Adrenal gland (tissue), 12 donors: ENCODE measurements around the gene ZBTB7C. TPM values are rescaled to one million over a fixed set of nuclear protein-coding genes. Genes with fewer than 3 reads are reported as not detected.
A peak's percentile ranks its signal among the peaks of the same experiment; 100 is the strongest.

ENCODE experiments used
- DNase-seq, 7 donors: peaks; one replicate each; pipeline ENCODE4 v3.0.0-alpha.2; 2019 to 2020
- H3K27ac ChIP-seq, 5 donors: fragments of 200-600 bp; sonication (generic) in 4 of 5; 1 replicate in 3 of 5; 2 replicates in 2 of 5; pipeline versions ENCODE4 v1.5.1 to v1.8.0; 2016 to 2020; ENCODE audit warnings: mild to moderate bottlenecking in 1 of 5
- H3K27me3 ChIP-seq: fragments of 200-600 bp; 2 replicates; pipeline ENCODE4 v1.8.0; 2021
- H3K36me3 ChIP-seq, 2 donors: fragments of 200-600 bp; replicated peaks in 1 of 2; 1 replicate in 1 of 2; 2 replicates in 1 of 2; pipeline versions ENCODE4 v1.5.1 to v1.8.0; 2018 to 2022
- H3K4me1 ChIP-seq, 2 donors: fragments of 200-600 bp; replicated peaks in 1 of 2; 1 replicate in 1 of 2; 2 replicates in 1 of 2; pipeline versions ENCODE4 v1.5.1 to v1.8.0; 2018 to 2021
- H3K4me3 ChIP-seq, 4 donors: fragments of 200-600 bp; sonication (generic) in 3 of 4; one replicate each; pipeline ENCODE4 v1.5.1; 2016 to 2018
- H3K9me3 ChIP-seq, 3 donors: fragments of 200-600 bp; sonication (generic) in 1 of 3; replicated peaks in 1 of 3; 1 replicate in 2 of 3; 2 replicates in 1 of 3; pipeline versions ENCODE4 v1.5.1 to v1.8.0; 2016 to 2021
- POLR2A ChIP-seq, 2 donors: fragments of 450-650 bp; IDR thresholded peaks; one replicate each; pipeline ENCODE4 v1.6.1; 2017; ENCODE audit warnings: antibody characterized with exemption in 2 of 2, mild to moderate bottlenecking in 2 of 2, moderate library complexity in 1 of 2
- WGBS, 4 donors: extraction: QIAGEN DNeasy Blood & Tissue Kit in 2 of 4; methylation state at CpG; one replicate each; pipeline versions ENCODE4 v1.1.5 to v1.1.7; 2013 to 2017; 5-methylcytosine and 5-hydroxymethylcytosine counted together
- intact Hi-C, 2 donors: fragments of 100-400 bp; cut with DNase I; formaldehyde crosslinking; loops; one replicate each; pipeline versions ENCODE4 v1.14.1 to v1.15.0; 2022 to 2023
- polyA plus RNA-seq, 3 donors: library from polyadenylated mRNA; stranded (reverse); fragments of 200-250 nt in 2 of 3; fragments of 350-450 nt in 1 of 3; fragmentation: Illumina TruSeq in 1 of 3; extraction: RNeasy Lipid Tissue Mini Kit (QIAGEN cat#74804) in 1 of 3; gene quantifications; one replicate each; pipeline ENCODE4 v1.2.3, GENCODE V29; 2013 to 2014
- total RNA-seq, 9 donors: library from RNA; depleted of rRNA in 4 of 9; stranded (reverse); fragments of >200 nt in 4 of 9; fragments of 120-200 nt in 1 of 9; fragmentation: NEBNext Ultra II Directional in 1 of 9; extraction: Animal tissue kit (Norgen Biotek cat#: 25700) in 1 of 9; gene quantifications; one replicate each; pipeline versions ENCODE4 v1.1.0 to v1.2.4, GENCODE V29; 2013 to 2023
- TF ChIP-seq, protein P1 (sequence below), 6 experiments: fragments of 450-650 bp in 4 of 6; fragments of 200-600 bp in 2 of 6; sonication (generic) in 1 of 6; IDR thresholded peaks; 1 replicate in 5 of 6; 2 replicates in 1 of 6; pipeline versions ENCODE4 v1.5.1 to v1.8.0; 2016 to 2021; ENCODE audit warnings: antibody characterized with exemption in 6 of 6, mild to moderate bottlenecking in 2 of 6, moderate library complexity in 1 of 6
- donor health status: healthy with polysubstance abuse.
- donor health status: Bipolar disorder and iron deficiency.
- donor health status: DM: yes; HTN: yes; CAD: no.
- donor health status: DM: no; HTN: no; CAD: no.
- donor health status: DM: no; HTN: no; CAD: no.
- donor health status: DM: yes; HTN: yes; CAD: no.

The ZBTB7C gene
- total and polyA plus RNA-seq, 12 donors = 5.2 to 42.8 (median 26.8) TPM

DNA sequence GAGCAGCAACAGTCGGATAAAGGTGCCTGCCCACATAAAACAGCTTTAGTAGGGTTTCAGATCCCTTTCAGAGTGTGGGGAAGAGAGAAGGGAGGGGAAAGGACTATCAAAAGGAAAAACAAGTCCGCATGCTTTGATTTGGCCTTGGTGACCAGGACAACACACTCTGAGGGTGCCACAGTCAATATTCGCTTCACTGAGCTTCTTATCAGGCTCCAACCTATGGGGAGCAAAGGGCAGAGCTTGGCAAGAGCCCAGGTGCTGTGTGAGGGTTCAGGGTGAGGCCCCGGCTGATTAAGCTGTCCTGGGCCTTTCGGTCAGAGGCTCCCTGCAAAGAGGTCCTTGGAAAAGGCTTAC, 241.3 kb downstream of the ZBTB7C start:
- TF ChIP-seq, protein P1, sequence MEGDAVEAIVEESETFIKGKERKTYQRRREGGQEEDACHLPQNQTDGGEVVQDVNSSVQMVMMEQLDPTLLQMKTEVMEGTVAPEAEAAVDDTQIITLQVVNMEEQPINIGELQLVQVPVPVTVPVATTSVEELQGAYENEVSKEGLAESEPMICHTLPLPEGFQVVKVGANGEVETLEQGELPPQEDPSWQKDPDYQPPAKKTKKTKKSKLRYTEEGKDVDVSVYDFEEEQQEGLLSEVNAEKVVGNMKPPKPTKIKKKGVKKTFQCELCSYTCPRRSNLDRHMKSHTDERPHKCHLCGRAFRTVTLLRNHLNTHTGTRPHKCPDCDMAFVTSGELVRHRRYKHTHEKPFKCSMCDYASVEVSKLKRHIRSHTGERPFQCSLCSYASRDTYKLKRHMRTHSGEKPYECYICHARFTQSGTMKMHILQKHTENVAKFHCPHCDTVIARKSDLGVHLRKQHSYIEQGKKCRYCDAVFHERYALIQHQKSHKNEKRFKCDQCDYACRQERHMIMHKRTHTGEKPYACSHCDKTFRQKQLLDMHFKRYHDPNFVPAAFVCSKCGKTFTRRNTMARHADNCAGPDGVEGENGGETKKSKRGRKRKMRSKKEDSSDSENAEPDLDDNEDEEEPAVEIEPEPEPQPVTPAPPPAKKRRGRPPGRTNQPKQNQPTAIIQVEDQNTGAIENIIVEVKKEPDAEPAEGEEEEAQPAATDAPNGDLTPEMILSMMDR (IDR thresholded peaks at IDR 0.05) = no peak
- peak in 1 of 2 donors; percentile 14 for TF ChIP-seq POLR2A (IDR thresholded peaks at IDR 0.05)
- WGBS, 4 donors = 19 to 36% (median 34%) methylated on average over 5 of the region's 5 CpGs
- H3K27me3 ChIP-seq = no peaks in the 10 kb centered on the region
- peak; percentile 84 to 96 (median 95) for DNase-seq
- intact Hi-C loops = no loop called here
- H3K9me3 ChIP-seq = no peaks in the 10 kb centered on the region
- H3K27ac ChIP-seq = peak overlapping the region; percentile 2 to 80 (median 70)
- no peak overlapping the region for H3K4me3 ChIP-seq
- no peaks in the 10 kb centered on the region for H3K36me3 ChIP-seq
- peaks cover 49 to 75% of the 10 kb centered on the region in 2 donors for H3K4me1 ChIP-seq

DNA sequence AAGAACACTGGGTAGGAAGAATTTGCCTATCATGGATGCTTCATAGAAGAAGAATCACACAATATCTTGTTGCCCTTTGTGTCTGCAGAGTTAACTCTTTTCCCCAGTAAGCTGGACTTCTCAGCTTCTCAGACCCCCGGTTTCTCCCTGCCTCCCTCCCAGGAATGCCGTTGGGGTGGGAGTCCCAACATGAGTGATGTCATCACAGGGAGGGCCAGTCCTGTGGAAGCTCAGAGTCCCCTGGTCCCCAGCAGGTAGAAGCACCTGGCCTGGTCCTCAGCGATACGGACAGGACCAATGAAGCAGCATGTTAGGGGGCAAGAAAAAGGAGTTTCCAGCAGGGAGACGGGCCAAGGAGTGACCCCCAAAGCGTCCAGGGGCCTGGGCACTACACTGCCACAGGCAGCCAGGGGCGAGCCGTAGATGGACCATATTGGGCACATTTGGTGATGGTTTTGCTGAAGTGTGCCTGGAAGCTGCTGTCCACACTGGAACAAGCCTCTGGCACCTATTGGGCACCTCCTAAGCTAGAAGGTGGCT, 242.8 kb downstream of the ZBTB7C start:
- no peaks in the 10 kb centered on the region for H3K27me3 ChIP-seq
- H3K9me3 ChIP-seq = no peaks in the 10 kb centered on the region
- H3K4me1 ChIP-seq = peaks cover 39 to 80% of the 10 kb centered on the region in 2 donors
- no peak overlapping the region for H3K4me3 ChIP-seq
- peak overlapping the region in 4 of 5 donors; percentile 2 to 80 (median 72) for H3K27ac ChIP-seq
- TF ChIP-seq POLR2A (IDR thresholded peaks at IDR 0.05) = no peak
- TF ChIP-seq, protein P1 (IDR thresholded peaks at IDR 0.05) = no peak
- intact Hi-C loops = no loop called here
- H3K36me3 ChIP-seq = no peaks in the 10 kb centered on the region
- 80 to 89% (median 89%) methylated on average over 5 to 8 of the region's 8 CpGs for WGBS, 4 donors
- DNase-seq = peak in 2 of 7 donors; percentile 18 to 45

DNA sequence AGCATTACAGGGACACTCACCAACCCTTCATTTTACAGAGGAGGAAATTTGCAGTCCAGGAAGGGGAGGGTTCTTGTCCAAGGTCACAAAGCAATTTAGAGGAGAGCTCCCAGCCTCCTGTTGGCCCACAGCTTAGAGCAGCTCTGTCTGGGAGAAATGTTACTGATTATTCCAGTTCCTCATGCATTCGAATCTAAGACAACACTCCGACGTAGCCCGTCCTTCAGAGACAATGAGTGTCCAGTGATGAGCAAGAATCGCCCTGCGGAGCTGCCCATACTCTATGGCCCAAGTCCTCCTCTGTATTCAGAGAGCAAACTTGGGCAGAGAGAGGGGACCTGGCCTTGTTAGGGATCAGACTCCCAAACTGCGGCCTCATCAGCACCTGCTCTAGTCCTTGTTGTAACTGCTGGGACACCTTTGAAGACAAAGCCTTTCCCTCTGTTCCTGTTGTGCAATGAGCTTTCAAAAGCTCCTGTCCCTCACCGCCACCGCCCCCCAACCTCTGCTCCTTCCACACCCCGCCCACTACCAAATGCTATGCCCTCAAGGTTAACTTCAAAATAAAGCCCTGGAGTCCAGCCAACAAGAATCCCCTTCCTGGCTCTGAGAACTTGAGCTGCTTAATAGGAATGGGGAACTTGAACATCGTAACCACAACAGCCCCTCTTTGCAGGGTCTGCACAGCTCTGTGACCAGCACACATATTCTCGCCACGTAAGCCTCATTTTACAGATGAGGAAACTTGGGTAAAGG, 243.9 kb downstream of the ZBTB7C start:
- intact Hi-C loops = no loop called here
- Histone ChIP-seq H3K27me3 (no peaks in the 10 kb centered on the region), H3K36me3 (no peaks in the 10 kb centered on the region), H3K27ac (peak overlapping the region; percentile 64 to 83 (median 70)), H3K4me3 (no peak overlapping the region), H3K9me3 (no peaks in the 10 kb centered on the region), H3K4me1 (peaks cover 47 to 86% of the 10 kb centered on the region in 2 donors)
- DNase-seq = peak in 6 of 7 donors; percentile 48 to 72 (median 64)
- TF ChIP-seq, protein P1 (IDR thresholded peaks at IDR 0.05) = no peak
- peak in 1 of 2 donors; percentile 50 for TF ChIP-seq POLR2A (IDR thresholded peaks at IDR 0.05)
- WGBS, 4 donors = 36 to 47% (median 43%) methylated on average over 6 to 13 of the region's 13 CpGs

DNA sequence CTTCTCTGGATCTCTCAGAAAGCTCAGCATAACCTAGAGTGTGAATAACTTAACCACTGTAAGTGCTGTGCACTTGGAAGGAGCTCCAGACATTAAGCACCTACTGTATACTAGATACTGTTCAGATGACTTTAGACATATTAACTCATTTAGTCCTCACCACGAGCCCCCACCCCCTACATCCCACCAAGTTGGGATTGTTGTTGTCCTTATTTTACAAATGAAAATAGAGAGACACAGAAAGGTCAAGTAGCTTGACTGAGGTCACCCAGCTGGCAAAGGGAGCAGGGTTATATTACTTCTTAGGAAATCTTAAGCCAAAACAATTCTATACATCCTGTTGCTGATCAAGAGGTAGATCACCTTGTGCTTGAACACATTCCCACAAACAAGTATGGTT, 244.5 kb downstream of the ZBTB7C start:
- TF ChIP-seq, protein P1 (IDR thresholded peaks at IDR 0.05) = no peak
- no peak for TF ChIP-seq POLR2A (IDR thresholded peaks at IDR 0.05)
- no peaks in the 10 kb centered on the region for H3K36me3 ChIP-seq
- no peak overlapping the region for H3K4me3 ChIP-seq
- H3K9me3 ChIP-seq = no peaks in the 10 kb centered on the region
- peak overlapping the region; percentile 64 to 83 (median 70) for H3K27ac ChIP-seq
- H3K4me1 ChIP-seq = peaks cover 45 to 86% of the 10 kb centered on the region in 2 donors
- intact Hi-C loops = no loop called here
- no peaks in the 10 kb centered on the region for H3K27me3 ChIP-seq
- DNase-seq = peak in 2 of 7 donors; percentile 19 to 41
- 38 to 43% (median 40%) methylated on average over 1 of the region's 1 CpG for WGBS, 4 donors
